Activated T-cell treated with anti-CD3 and anti-CD28 coated beads, Interleukin-2, amount 50 U/mL, for 24 hours (primary cell): Measurements from ENCODE around the gene QRFPR.
A peak's percentile ranks its signal among the peaks of the same experiment; 100 is the strongest.
"Not testable (repeated sequence)": the region's sequence is repeated elsewhere in the genome, so short reads cannot be mapped to it uniquely, and the experiment has no call there.

ENCODE experiments used
- DNase-seq: peaks from one replicate; pipeline ENCODE4 v3.0.0-alpha.2; 2020
- H3K27ac Mint-ChIP-seq: 2 replicates; pipeline ENCODE4 v1.8.0; 2020; ENCODE audit warnings: mild to moderate bottlenecking, mixed read lengths
- H3K27me3 Mint-ChIP-seq: 2 replicates; pipeline ENCODE4 v1.8.0; 2020; ENCODE audit warnings: mixed read lengths
- H3K36me3 Mint-ChIP-seq: 2 replicates; pipeline ENCODE4 v1.8.0; 2020; ENCODE audit warnings: low read depth, mixed read lengths
- H3K4me1 Mint-ChIP-seq: 2 replicates; pipeline ENCODE4 v1.8.0; 2020; ENCODE audit warnings: low read depth, mixed read lengths
- H3K4me3 Mint-ChIP-seq: 2 replicates; pipeline ENCODE4 v1.8.0; 2020; ENCODE audit warnings: mild to moderate bottlenecking, moderate library complexity, mixed read lengths
- H3K9me3 Mint-ChIP-seq: 2 replicates; pipeline ENCODE4 v1.8.0; 2020; ENCODE audit warnings: mixed read lengths

QRFPR gene

DNA sequence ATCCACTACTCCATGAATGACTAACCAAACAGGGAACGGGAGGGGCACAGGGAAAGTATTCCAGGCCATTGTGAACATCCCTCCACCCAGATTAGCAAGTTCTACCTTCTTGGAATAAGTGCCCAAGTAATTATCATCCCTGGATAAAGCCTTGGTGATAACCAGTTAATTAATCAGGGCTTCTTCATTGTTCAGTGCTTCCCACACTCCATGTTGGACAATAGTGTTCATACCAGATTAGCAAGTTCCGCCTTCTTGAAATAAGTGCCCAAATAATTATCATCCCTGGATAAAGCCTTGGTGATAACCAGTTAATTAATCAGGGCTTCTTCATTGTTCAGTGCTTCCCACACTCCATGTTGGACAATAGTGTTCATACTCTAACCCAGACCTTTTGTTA lies 67.4 kb downstream of the QRFPR start:
- not testable (repeated sequence) for H3K4me1 Mint-ChIP-seq, H3K4me3 Mint-ChIP-seq, H3K9me3 Mint-ChIP-seq, H3K27ac Mint-ChIP-seq, H3K36me3 Mint-ChIP-seq, DNase-seq
- H3K27me3 Mint-ChIP-seq = peaks cover 20% of the 10 kb centered on the region

DNA sequence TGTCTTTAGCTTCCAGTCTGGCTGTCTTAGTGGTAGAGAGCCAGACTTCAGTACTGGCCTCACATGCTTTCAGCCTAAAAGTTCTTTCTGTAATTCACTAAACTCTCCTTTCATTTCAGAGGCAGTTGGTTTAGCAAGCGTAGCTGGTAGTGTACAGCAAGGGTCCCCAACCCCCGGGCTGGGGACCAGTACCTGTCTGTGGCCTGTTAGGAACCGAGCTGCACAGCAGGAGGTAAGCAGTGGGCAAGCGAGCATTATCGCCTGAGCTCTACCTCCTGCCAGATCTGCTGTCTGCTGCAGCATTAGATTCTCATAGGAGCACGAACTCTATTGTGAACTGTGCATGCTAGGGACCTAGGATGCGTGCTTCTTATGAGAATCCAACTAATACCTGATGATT lies 72.0 kb downstream of the QRFPR start:
- Mint-ChIP-seq H3K36me3 (no peaks in the 10 kb centered on the region), H3K9me3 (no peaks in the 10 kb centered on the region), H3K4me1 (peaks cover 19% of the 10 kb centered on the region), H3K27ac (no peak overlapping the region), H3K27me3 (peaks cover 6% of the 10 kb centered on the region), H3K4me3 (no peak overlapping the region)
- DNase-seq = no peak

DNA sequence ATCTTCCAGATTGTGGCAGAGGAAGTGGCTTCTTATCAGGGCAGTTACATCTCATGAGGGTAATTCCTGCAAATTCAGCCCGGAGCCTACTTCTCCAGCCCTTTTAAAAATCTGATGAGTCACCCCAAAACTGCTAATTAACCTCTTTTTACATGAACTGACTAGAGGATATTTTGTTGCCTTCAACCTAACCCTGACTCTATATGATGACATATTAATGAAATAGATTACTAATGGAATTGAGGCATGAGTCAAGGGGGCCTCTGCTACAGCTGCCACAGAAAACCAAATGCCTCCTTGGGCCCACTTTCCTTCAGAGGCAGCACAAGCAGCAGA lies 72.5 kb downstream of the QRFPR start:
- Mint-ChIP-seq H3K4me3 (no peak overlapping the region), H3K36me3 (no peaks in the 10 kb centered on the region), H3K4me1 (peaks cover 19% of the 10 kb centered on the region), H3K9me3 (no peaks in the 10 kb centered on the region), H3K27ac (no peak overlapping the region), H3K27me3 (peaks cover 6% of the 10 kb centered on the region)
- no peak for DNase-seq

DNA sequence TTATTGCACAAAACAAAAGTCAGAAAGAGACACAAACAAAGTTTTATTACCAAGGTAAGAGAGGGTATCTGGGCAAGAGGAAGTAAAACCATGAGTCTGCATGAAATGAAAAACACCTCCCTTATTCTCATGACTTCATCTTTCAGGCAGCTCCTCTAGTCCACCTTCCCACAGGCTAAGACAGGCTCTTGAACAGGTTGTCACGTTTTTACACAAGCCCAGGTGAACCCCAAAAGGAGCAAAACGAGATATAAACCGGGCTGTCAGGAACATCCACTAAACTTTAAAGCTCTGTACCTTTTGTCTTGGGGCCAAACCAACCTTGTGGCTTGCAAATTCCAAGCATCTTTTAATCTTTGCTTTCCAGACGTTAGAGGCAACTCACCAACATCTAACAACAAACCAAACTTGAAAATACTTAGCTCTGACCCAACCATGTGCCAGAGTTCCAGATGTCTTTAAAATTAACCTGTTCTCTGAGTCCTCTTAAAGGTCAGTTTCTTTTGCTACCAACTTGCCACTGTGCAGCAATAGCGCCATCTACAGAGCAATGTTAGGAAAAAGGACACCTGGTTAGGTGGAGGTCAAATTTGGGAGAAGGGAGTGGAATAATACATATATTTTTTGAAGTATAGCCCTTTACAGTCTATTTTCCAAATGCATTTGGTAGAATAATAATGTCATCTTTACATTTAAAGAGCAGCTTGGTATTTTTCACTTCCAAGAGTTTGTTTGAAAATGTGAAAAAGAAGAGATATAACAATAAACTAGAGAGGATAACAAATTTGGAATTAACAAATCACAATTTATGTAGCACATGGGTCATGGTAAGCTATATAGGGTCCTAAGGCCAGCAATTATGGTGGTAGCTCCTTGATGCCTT lies 73.1 kb downstream of the QRFPR start:
- Mint-ChIP-seq H3K27me3 (peaks cover 6% of the 10 kb centered on the region), H3K4me3 (no peak overlapping the region), H3K27ac (peak overlapping the region; percentile 72), H3K4me1 (peaks cover 19% of the 10 kb centered on the region), H3K36me3 (no peaks in the 10 kb centered on the region), H3K9me3 (no peaks in the 10 kb centered on the region)
- DNase-seq = peak; percentile 36

DNA sequence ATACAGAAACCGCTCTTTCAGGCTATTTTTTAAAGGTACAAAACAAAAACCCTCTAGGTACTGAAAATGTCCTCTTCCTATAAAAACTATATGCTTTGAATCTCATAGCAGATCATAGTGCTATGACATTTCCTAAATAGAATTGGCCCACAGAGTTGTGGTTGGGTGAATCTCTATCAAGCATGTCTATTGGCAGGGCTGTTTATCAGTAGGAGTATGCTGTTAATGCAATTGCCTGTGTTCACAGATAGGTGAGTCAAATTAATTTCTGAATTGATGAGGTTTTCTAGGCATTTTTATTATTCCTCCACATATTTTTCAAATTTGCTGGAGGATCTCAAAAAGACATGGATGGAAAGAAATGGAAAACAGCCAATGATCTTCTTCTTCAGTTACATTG lies 73.9 kb downstream of the QRFPR start:
- Mint-ChIP-seq H3K4me3 (no peak overlapping the region), H3K36me3 (no peaks in the 10 kb centered on the region), H3K27me3 (peaks cover 3% of the 10 kb centered on the region), H3K9me3 (no peaks in the 10 kb centered on the region), H3K27ac (no peak overlapping the region), H3K4me1 (peaks cover 19% of the 10 kb centered on the region)
- no peak for DNase-seq

DNA sequence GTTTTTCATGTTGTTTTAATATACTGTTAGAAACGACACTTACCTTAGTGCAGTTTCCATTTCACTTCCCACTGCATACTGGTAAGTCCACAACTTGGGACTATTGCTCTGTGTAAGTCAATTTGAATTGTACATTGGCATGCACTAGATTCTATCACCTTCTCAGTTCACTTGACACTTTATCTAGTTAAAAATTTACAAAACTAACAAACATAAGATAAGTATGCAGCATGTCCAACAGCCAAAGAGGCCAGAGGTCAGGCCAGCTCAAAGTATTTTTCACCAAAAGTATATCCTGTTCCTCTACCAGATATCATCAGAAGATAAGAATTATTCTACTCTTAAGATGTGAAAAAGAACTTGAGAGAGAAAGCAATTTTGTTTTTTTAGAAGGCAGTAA lies 75.9 kb downstream of the QRFPR start:
- Mint-ChIP-seq H3K9me3 (no peaks in the 10 kb centered on the region), H3K27me3 (no peaks in the 10 kb centered on the region), H3K4me3 (no peak overlapping the region), H3K36me3 (no peaks in the 10 kb centered on the region), H3K4me1 (peaks cover 20% of the 10 kb centered on the region), H3K27ac (no peak overlapping the region)
- DNase-seq = no peak

DNA sequence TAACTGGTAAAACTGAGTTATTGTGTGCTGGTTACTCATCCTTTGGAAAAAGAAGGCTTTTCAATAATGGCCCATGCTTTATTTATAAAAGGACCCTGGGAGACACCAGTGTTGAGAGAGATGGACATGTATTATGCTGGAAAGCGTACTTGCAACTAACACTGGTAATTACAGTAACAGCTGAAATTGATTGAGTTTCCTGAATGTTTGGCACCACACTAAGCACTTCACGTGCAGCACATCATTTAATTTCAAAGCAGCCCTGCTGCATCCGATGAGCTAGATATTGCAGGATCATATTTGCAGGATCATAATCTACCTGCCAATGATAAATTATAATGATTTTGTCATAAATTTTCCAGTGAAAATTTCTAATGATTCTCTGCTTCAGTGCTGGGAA lies 81.5 kb downstream of the QRFPR start:
- no peak for DNase-seq
- no peak overlapping the region for H3K27ac Mint-ChIP-seq
- no peaks in the 10 kb centered on the region for H3K27me3 Mint-ChIP-seq
- H3K36me3 Mint-ChIP-seq = no peaks in the 10 kb centered on the region
- no peak overlapping the region for H3K4me3 Mint-ChIP-seq
- H3K9me3 Mint-ChIP-seq = no peaks in the 10 kb centered on the region
- H3K4me1 Mint-ChIP-seq = peaks cover 4% of the 10 kb centered on the region

DNA sequence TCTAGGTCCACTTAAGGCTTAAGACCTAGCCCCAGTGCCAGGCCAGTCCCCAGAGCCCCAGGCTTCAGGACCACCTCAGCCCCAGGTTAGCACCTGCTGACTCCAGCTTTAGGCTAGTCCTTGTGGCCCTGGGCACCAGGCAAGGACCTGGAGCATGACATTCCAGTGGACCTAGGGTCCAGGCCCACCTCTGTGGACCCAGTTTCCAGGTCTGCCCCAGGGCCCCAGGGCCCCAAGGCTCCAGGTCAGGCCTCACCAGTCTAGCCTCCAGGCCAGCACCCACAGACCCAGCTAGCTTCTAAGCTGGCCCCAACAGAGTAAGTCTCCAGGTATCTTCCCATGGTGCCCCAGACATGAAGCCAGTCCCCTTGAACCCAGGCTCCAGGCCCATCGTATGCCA lies 97.5 kb downstream of the QRFPR start:
- Mint-ChIP-seq H3K36me3 (no peaks in the 10 kb centered on the region), H3K27ac (no peak overlapping the region), H3K4me1 (peaks cover 22% of the 10 kb centered on the region), H3K27me3 (peaks cover 18% of the 10 kb centered on the region), H3K9me3 (no peaks in the 10 kb centered on the region), H3K4me3 (no peak overlapping the region)
- no peak for DNase-seq

DNA sequence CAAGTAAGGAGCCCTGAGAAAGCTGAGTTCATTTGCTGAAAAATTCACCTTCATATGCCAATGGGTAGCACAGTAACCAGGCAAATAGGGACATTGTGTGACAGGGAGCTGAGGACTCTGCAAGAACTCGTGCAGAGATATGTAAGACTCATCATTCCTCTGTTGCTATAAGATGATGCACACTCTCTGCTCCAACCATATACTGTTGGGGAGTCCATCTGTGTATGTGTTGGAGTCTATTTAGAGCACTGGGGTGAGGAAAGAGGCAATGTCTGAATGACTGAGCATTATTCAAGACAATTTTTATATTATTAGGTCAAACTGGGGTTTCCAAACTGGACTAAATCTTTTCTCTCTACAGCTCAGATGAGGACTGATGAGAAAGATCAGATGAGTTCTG lies 100.4 kb downstream of the QRFPR start:
- H3K9me3 Mint-ChIP-seq = no peaks in the 10 kb centered on the region
- DNase-seq = no peak
- H3K4me1 Mint-ChIP-seq = peaks cover 23% of the 10 kb centered on the region
- H3K4me3 Mint-ChIP-seq = no peak overlapping the region
- peaks cover 31% of the 10 kb centered on the region for H3K27me3 Mint-ChIP-seq
- no peaks in the 10 kb centered on the region for H3K36me3 Mint-ChIP-seq
- no peak overlapping the region for H3K27ac Mint-ChIP-seq

DNA sequence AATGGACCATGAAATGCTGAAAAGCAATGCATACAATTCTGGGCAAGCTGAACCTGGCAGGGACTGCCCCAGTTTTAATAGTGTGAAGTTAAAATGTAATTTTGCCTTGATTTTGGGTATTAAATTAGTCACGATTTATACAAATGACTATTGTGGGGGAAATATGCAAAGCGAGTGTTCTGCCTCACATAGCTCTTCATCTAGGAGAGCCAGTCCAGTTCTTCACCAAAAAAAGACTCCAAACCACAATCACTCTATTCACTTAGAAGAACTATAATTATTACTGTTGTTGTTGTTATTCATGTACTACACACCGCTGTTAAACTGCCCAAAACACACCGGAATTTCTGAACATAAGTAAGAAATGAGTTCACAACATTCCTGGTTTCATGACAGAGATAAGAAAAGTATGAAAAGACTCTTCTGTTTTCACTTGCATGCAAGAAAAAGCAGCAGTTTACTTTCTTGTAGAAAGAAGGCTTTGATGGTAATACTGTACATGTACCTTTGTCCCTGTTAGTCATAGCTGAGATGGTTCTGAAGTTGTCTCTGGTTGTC lies 101.9 kb downstream of the QRFPR start:
- no peaks in the 10 kb centered on the region for H3K36me3 Mint-ChIP-seq
- H3K27ac Mint-ChIP-seq = peak overlapping the region; percentile 91
- peaks cover 20% of the 10 kb centered on the region for H3K4me1 Mint-ChIP-seq
- H3K9me3 Mint-ChIP-seq = no peaks in the 10 kb centered on the region
- peaks cover 39% of the 10 kb centered on the region for H3K27me3 Mint-ChIP-seq
- no peak overlapping the region for H3K4me3 Mint-ChIP-seq
- DNase-seq = no peak
